Astrocyte of the spinal cord (primary cell): ENCODE measurements around the gene GFPT2.

Experiments
- DNase-seq: peaks from one replicate; pipeline ENCODE4 v3.0.0; 2011; ENCODE audit warnings: low read depth, low spot score
- H3K4me3 ChIP-seq: 2 replicates; pipeline ENCODE4 v1.5.1; 2011; ENCODE audit warnings: low read depth, mild to moderate bottlenecking, low read length, moderate library complexity
- in situ Hi-C: cut with HindIII; loops from 2 replicates; pipeline ENCODE4 v1.10.0; 2017; ENCODE audit warnings: low sequenced_read_pairs
- TF ChIP-seq, protein P1 (sequence below): IDR thresholded peaks from 2 replicates; pipeline ENCODE4 v1.5.1; 2012; ENCODE audit warnings: low read depth, mild to moderate bottlenecking, low read length, inconsistent platforms

GFPT2 gene

DNA sequence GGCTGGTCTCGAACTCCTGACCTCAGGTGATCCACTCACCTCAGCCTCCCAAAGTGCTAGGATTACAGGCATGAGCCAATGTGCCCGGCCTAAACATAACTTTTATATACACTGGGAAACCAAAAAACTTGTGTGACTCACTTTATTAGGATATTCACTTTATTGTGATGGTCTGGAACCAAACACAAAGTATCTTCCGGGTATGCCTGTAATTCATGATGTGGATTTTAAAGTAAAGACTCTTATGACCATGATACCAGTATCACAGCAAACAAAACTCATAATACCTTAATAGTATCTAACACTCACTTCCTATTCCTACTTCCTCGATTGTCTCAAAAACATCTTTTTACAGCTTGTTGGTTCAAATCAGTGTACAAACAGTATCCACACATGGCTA lies 12.7 kb upstream of the GFPT2 start:
- TF ChIP-seq, protein P1, sequence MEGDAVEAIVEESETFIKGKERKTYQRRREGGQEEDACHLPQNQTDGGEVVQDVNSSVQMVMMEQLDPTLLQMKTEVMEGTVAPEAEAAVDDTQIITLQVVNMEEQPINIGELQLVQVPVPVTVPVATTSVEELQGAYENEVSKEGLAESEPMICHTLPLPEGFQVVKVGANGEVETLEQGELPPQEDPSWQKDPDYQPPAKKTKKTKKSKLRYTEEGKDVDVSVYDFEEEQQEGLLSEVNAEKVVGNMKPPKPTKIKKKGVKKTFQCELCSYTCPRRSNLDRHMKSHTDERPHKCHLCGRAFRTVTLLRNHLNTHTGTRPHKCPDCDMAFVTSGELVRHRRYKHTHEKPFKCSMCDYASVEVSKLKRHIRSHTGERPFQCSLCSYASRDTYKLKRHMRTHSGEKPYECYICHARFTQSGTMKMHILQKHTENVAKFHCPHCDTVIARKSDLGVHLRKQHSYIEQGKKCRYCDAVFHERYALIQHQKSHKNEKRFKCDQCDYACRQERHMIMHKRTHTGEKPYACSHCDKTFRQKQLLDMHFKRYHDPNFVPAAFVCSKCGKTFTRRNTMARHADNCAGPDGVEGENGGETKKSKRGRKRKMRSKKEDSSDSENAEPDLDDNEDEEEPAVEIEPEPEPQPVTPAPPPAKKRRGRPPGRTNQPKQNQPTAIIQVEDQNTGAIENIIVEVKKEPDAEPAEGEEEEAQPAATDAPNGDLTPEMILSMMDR: no peak
- in situ Hi-C loops: no loop called here
- H3K4me3 ChIP-seq: no peak overlapping the region
- DNase-seq: no peak

DNA sequence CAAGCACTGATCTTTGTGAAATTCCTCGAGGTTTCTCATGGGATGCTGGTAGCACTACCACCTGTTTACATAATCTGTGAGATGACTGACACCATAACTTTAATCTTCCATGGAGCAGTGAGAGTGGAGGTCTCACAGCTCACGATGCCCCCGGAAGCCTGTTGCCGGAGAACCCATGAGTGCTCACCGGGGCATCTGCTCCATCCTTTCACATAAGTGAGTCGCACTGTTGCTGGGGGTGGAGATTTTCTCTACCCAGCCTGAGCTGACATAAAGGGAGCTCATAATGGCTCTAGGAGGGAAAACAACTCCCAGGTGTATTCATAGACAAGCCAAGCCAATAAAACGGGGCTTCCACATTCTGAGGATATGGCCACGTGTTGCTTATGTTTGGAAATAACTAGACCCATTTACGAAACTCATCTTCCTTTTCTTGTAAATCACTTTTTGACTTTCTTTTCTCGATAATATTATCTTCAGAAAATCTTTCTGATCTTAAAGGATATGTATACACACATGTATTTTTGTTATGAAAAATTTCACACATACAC lies 11.2 kb upstream of the GFPT2 start:
- no peak for DNase-seq
- in situ Hi-C loops: no loop called here
- TF ChIP-seq, protein P1: no peak

DNA sequence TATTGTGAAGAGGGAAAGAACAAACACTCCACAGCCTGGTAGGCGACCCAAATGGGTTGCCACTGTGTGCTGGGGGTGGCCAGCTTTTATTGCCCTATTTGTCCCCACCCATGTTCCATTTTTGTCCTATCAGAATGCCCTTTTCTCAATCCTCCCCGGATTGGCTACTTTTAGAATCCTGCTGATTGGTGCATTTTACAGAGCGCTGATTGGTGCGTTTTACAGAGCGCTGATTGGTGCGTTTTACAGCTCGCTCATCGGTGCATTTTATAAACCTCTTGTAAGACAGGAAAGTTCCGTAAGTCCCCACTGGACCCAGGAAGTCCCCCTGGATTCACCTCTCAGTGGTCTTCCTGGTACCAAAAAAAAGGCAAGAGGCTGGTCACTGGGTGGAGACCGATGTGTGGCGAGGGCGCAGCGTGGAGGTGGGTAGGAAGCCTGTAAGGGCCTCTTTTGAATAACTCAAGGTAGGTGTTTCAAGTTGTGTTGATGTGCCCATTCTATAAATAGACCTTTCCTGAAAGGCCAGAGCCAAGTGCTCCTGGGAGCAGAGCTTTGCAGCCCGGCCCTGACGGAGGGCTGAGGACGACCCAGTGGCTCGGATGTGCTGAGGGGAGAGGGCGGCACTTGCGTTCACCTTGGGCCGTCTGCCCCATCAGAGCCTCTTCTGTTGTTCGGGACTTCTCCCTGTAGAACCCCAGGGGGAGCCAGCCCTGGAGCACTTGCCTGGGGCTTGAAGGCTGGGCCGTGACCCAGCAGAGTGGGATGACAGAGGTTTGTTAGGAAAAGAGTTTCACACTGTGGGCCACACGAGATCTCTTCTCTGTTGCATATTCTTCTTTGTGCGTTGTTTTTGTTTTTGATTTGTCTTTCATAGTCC lies 7.2 kb upstream of the GFPT2 start:
- in situ Hi-C loops: no loop called here
- no peak overlapping the region for H3K4me3 ChIP-seq
- TF ChIP-seq, protein P1: no peak
- no peak for DNase-seq

More for the DNA sequence above, 11.2 kb upstream of the GFPT2 start:
- no peak overlapping the region for H3K4me3 ChIP-seq

DNA sequence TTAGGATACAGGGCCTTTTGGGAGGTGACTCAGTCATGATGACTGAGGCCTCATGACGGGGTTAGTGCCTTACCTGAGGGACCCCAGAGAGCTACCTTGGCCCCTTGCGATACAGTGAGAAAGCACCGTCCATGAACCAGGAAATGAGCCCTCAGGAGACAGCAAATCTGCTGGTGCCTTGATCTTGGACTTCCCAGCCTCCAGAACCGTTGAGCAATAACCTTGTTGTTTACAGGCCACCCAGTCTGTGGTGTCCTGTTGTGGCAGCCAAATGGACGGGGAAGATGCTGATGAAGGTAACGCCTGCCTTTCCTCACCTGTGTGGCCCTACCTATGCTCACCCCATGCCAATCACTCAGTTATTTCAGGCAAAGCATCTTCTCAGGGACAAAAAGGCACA lies 5.6 kb upstream of the GFPT2 start:
- in situ Hi-C loops: no loop called here
- TF ChIP-seq, protein P1: no peak
- no peak overlapping the region for H3K4me3 ChIP-seq
- DNase-seq: no peak

DNA sequence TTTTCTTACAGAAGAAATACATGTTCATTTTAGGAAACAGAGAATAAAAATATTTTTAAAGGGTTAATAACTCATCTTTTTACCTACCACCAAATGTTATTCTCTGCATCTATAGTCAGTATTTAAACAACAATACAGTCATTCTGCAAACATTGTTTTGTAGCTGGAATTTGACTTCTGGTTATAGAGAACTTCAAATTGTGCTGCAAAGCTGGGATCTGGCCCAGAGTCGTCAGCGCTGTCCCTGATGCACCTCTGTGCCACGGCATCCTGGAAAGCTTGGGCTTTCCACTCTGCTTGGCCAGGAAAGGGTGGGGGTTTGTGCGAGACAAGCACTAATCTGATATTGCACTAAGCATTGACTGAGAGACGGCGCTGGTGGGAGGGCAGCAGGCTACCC lies 5.0 kb upstream of the GFPT2 start:
- H3K4me3 ChIP-seq: no peak overlapping the region
- no peak for DNase-seq
- in situ Hi-C loops: no loop called here
- TF ChIP-seq, protein P1: no peak

DNA sequence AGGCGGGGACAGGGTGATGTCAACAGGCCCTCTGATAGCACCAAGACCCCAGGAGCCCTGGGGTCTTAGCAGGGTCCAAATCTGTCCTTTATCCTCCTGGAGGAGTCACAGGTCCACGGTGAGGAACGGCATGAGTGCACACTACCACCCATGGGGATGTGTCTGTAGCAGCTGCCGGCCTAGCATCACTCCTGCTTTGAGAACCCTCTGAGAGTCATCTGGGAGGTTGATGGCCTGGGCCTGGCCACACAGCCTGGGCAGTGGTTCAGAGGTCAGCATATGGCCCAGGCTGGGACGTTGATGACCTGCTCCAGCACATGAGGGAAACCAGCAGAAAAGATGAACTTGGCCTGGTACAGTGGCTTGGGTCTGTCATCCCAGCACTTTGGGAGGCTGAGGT lies 1.8 kb upstream of the GFPT2 start:
- no peak overlapping the region for H3K4me3 ChIP-seq
- TF ChIP-seq, protein P1: no peak
- DNase-seq: no peak
- in situ Hi-C loops: no loop called here
